UCSD-AML1 (cell line): ENCODE data around the gene TUT7.
"Not testable (repeated sequence)": the region's sequence is repeated elsewhere in the genome, so short reads cannot be mapped to it uniquely, and the experiment has no call there.

Source experiments
- DNase-seq: peaks from one replicate; lab custom pipeline; 2025; ENCODE audit not compliant: unreplicated experiment; lab: John Stamatoyannopoulos, UW

The TUT7 gene

GRCh38 chr9:86354011-86354817 is at the start of gene TUT7:
TSS of gene TUT7 (minus strand) at chr9:86354410. CDS start at chr9:86353199, 1,211 bp downstream.
- DNase-seq = peak; percentile 97

DNA sequence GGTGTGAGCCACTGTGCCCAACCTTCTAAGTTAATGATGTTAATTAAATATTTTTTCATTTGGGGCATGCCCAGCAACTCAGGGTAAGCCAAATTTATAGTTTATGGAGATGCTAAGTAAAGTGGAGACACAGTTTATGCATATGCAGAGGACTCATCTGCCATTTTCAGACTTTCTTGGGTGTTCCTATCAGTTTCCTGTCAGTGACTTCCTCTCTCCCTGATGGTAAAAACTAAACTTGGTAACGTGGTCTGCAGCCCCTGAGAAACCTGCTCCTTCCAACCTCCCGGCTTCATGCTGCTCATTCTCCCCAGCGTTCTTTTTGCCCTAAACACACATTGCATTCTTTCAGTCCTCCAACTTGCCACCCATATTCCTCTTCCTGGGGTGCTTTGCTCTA is 48.4 kb upstream of the TUT7 start:
- DNase-seq = no peak

- no peak for DNase-seq
These were observed 42.2 kb upstream of the TUT7 start for GRCh38 chr9:86396412-86396811.

- not testable (repeated sequence) for DNase-seq
These were observed 36.0 kb upstream of the TUT7 start for GRCh38 chr9:86390184-86390583.

DNA sequence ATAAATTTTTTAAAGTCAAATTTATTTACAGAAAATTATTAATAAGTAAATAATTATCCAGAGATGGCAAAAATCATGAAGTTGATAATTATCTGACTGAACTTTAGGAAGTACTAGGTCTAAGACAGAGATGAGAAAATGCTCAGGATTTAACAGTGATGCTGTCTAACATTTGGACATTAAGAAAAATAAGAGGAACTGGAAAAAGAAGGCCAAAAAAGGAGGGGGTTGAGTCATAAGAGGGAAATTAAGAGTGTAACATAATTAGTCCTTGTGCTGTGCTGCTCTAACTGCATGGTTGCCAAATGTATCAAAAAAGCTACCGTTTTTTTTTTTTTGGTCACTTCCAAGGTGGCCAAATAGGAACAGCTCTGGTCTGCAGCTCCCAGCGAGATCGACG is 35.4 kb upstream of the TUT7 start:
- DNase-seq = no peak

GRCh38 chr9:86387376-86387775 is 33.2 kb upstream of the TUT7 start:
- no peak for DNase-seq

DNA sequence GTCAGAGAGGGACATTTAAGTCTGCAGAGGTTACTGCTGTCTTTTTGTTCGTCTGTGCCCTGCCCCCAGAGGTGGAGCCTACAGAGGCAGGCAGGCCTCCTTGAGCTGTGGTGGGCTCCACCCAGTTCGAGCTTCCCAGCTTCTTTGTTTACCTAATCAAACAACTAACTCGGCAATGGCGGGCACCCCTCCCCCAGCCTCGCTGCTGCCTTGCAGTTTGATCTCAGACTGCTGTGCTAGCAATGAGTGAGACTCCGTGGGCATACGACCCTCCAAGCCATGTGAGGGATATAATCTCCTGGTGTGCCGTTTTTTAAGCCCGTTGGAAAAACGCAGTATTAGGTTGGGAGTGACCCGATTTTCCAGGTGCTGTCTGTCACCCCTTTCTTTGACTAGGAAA is 28.8 kb upstream of the TUT7 start:
- DNase-seq = not testable (repeated sequence)

DNA sequence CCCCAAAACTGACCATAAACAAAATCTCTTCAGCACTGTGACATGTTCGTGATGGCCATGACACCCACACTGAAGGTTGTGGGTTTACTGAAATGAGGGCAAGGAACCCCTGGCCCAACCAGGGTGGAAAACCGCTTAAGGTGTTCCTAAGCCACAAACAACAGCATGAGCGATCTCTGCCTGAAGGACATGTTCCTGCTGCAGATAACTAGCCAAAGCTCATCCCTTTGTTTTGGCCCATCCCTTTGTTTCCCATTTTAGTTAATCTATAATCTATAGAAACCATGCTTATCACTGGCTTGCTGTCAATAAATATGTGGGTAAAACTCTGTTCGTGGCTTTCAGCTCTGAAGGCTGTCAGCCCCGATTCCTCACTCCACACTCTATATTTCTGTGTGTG is 21.8 kb upstream of the TUT7 start:
- DNase-seq = no peak

DNA sequence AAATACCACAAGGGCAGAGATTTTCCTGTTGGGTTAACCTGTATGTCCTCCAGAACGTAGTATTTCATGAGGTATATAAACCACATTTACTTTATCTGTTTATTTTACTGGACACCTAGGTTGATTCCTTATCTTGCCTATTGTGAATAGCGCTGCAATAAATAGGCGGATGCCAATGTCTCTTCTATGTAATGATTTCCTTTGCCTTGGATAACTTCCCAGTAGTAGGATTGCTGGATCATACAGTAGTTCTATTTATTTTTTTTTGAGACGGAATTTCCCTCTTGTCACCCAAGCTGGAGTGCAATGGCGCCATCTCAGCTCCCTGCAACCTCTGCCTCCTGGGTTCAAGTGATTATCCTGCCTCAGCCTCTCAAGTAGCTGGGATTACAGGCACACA is 15.6 kb upstream of the TUT7 start:
- no peak for DNase-seq

DNA sequence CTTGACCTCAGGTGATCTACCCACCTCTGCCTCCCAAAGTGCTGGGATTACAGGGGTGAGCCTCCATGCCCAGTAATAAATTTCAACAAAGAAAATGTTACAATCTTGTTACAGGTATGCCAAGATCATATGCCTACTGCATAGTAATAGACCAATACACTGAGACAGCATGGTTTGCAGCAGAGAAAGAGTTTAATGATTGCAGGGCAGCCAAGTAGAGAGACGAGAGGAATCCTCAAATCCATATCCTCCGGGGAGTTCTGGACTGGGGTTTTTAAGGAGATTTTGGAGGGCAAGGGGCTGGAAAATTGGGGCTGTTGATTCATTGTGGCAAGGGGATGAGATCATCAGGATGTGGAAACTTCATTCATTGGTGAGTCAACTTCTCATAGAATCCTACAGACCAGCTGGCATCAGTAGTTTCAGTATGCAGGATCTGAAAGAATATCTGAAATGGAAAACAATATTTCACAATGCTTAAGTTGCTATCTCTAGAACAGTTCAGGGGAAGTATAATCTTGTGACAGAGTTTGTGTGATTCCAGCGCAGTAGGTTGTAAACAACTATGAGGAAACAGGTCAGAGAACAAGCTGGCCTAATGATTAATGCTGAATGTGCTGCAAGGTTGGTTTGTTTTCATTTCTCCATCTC is 14.8 kb upstream of the TUT7 start:
- DNase-seq = no peak

GRCh38 chr9:86361176-86361575 is 7.0 kb upstream of the TUT7 start:
- DNase-seq = no peak

- no peak for DNase-seq
These were observed 5.1 kb upstream of the TUT7 start for GRCh38 chr9:86359151-86359879.

- no peak for DNase-seq
These were observed 3.0 kb upstream of the TUT7 start for GRCh38 chr9:86356871-86357866.

GRCh38 chr9:86355814-86356213 is 1.6 kb upstream of the TUT7 start:
- no peak for DNase-seq

DNA sequence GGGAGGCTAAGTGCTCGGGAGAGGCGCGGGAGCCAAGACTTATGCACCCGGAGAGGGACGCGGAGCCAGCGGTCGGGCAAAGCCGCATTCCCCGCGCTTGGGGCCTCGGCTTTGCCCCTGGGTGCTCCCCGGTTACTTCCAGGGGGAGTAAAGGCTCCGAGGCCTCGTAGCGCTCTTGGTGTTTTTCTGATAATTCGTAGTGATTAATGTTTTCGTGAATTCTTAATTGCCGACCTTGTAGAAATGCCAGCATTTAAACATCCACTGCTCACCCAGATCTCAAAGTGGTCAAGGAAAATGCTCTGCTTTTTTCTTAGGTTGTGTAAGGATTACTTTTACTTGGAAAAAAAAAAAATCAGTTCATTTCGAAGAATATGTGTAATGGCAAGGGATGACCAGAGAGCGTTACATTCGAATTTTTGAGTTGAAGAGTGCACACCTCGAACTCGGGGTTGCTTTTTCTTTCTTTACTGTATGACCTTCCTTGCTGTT is 654 bp upstream of the TUT7 start:
- no peak for DNase-seq

- DNase-seq = no peak
These were observed 577 bp downstream of the TUT7 start for GRCh38 chr9:86353655-86354010.

GRCh38 chr9:86352440-86353077 is 1.7 kb downstream of the TUT7 start:
- no peak for DNase-seq

GRCh38 chr9:86351880-86352279 is 2.3 kb downstream of the TUT7 start:
- DNase-seq = no peak

DNA sequence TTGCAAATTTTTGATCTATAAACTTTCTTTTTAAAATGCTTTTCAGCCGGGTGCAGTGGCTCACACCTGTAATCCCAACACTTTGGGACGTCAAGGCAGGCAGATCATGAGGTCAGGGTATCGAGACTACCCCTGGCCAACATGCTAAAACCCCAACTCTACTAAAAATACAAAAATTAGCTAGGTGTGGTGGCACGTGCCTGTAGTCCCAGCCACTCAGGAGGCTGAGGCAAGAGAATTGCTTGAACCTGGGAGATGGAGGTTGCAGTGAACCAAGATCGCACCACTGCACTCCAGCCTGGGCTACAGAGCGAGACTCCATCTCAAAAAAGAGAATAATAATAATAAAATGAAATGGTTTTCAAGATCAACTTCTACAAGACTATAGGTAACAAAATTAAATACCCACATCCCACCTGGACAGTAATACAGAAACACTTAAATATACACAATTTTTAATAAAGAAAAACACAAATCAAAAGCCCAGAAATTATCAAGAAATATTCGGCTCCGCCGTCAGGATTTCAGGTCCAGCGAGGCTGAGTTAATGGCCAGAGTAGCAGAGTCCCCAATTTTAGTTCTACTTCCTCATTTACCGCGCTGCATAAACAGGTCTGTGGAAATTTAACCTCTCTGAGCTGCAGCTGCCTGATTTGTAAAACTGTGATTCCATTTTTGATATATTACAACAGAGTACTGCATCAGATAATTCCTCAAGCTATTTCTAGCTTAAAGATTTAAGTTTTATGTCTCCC is 4.0 kb downstream of the TUT7 start:
- DNase-seq = no peak
